Liver (tissue), 3 donors: ENCODE measurements around the gene ANKRD9.

Source experiments
- JUND ChIP-seq, 2 donors: IDR thresholded peaks; 2 replicates each; pipeline ENCODE4 v1.6.1; 2016; ENCODE audit warnings: antibody characterized with exemption in 2 of 2
- TF ChIP-seq, protein P1 (sequence below): fragments of 150-350 bp; IDR thresholded peaks from 2 replicates; pipeline ENCODE4 v1.5.1; 2017; ENCODE audit warnings: improper control_type of control experiment, low read depth, low read length; ENCODE audit not compliant: missing input control
- TF ChIP-seq, protein P2 (sequence below): IDR thresholded peaks from 2 replicates; pipeline ENCODE4 v1.6.1; 2016; ENCODE audit warnings: antibody characterized with exemption
- donor health status: healthy.
- donor health status: healthy.

DNA sequence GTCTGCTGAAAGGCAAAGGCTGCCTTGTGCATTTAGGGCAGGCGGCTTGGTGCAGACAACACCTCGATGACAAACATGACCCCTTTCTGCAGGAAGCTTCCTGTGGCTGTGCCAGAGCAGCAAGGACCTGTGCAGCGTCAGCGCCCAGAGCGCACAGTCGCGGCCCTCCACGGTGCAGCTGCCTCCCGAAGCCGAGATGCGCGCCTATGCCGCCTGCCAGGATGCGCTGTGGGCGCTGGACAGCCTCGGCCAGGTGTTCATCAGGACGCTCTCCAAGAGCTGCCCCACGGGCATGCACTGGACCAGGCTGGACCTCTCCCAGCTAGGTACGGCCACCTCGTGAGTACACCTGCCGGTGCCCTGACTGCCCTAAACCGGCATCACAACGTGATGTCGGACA is 57.3 kb downstream of the ANKRD9 start:
- TF ChIP-seq, protein P1, sequence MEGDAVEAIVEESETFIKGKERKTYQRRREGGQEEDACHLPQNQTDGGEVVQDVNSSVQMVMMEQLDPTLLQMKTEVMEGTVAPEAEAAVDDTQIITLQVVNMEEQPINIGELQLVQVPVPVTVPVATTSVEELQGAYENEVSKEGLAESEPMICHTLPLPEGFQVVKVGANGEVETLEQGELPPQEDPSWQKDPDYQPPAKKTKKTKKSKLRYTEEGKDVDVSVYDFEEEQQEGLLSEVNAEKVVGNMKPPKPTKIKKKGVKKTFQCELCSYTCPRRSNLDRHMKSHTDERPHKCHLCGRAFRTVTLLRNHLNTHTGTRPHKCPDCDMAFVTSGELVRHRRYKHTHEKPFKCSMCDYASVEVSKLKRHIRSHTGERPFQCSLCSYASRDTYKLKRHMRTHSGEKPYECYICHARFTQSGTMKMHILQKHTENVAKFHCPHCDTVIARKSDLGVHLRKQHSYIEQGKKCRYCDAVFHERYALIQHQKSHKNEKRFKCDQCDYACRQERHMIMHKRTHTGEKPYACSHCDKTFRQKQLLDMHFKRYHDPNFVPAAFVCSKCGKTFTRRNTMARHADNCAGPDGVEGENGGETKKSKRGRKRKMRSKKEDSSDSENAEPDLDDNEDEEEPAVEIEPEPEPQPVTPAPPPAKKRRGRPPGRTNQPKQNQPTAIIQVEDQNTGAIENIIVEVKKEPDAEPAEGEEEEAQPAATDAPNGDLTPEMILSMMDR, result no peak
- TF ChIP-seq JUND (IDR thresholded peaks at IDR 0.05), result no peak
- TF ChIP-seq, protein P2, sequence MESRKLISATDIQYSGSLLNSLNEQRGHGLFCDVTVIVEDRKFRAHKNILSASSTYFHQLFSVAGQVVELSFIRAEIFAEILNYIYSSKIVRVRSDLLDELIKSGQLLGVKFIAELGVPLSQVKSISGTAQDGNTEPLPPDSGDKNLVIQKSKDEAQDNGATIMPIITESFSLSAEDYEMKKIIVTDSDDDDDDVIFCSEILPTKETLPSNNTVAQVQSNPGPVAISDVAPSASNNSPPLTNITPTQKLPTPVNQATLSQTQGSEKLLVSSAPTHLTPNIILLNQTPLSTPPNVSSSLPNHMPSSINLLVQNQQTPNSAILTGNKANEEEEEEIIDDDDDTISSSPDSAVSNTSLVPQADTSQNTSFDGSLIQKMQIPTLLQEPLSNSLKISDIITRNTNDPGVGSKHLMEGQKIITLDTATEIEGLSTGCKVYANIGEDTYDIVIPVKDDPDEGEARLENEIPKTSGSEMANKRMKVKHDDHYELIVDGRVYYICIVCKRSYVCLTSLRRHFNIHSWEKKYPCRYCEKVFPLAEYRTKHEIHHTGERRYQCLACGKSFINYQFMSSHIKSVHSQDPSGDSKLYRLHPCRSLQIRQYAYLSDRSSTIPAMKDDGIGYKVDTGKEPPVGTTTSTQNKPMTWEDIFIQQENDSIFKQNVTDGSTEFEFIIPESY, result no peak
